Adipose tissue (tissue), 3 donors: ENCODE measurements around the gene HS1BP3. TPM values are rescaled to one million over a fixed set of nuclear protein-coding genes. Genes with fewer than 3 reads are reported as not detected.

Source experiments
- H3K27ac ChIP-seq: one replicate; pipeline ENCODE4 v1.5.1; 2013; ENCODE audit warnings: low read depth, low read length
- WGBS, 3 donors: extraction: QIAGEN DNeasy Blood & Tissue Kit; methylation state at CpG; one replicate each; pipeline ENCODE4 v1.1.7; 2013; 5-methylcytosine and 5-hydroxymethylcytosine counted together
- polyA plus RNA-seq, 3 donors: library from polyadenylated mRNA; stranded (reverse); fragments of 200-250 nt; gene quantifications; one replicate each; pipeline ENCODE4 v1.2.3, GENCODE V29; 2013
- donor health status: healthy with polysubstance abuse.
- donor health status: Bipolar disorder and iron deficiency.
- donor health status: healthy.

Gene HS1BP3
- polyA plus RNA-seq, 3 donors = 11.9 to 25.1 (median 14.8) TPM

DNA sequence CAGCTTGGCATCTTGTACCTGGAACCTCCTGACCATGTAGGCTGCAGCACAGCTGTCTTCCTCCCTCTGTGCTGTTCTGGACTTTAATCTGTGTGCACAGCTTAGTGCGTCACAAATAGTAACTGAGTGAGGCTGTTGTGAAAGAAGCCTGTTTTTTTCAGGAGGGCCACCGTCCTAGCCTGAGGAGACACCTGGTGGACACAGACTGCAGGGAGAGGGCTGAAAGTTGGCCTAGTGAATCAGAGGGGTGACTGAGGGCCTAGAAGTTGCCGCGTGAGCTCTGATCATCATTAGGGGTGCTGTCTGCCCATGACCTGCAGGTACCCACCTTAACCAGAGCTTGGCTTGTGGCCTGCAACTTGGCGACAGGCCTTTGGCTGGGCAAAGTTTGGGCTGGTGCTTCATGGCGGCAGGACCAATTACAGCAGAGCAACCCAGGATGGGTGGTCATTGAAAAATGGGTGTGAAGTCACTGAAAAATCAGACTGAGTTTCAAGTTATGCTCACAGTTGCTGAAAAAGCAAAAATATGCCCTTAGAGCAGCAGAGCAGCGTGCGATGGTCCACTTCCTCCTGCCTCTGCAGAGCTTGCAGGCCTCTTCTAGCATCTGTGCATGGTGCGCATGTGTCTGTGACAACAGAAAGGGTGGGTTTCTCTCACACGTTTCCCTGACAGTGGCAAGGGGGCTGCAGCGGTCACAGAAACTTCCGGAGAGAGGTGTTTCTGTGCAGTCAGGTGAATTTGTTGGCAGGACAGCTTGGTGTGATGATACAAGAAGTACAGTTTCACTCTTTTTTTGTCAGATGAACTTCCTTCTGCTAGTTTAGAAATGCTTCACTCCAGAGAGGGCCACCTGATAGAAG, 25.7 kb upstream of the HS1BP3 start:
- WGBS, 3 donors = 84 to 92% (median 88%) methylated on average over 12 of the region's 12 CpGs
- no peak overlapping the region for H3K27ac ChIP-seq

DNA sequence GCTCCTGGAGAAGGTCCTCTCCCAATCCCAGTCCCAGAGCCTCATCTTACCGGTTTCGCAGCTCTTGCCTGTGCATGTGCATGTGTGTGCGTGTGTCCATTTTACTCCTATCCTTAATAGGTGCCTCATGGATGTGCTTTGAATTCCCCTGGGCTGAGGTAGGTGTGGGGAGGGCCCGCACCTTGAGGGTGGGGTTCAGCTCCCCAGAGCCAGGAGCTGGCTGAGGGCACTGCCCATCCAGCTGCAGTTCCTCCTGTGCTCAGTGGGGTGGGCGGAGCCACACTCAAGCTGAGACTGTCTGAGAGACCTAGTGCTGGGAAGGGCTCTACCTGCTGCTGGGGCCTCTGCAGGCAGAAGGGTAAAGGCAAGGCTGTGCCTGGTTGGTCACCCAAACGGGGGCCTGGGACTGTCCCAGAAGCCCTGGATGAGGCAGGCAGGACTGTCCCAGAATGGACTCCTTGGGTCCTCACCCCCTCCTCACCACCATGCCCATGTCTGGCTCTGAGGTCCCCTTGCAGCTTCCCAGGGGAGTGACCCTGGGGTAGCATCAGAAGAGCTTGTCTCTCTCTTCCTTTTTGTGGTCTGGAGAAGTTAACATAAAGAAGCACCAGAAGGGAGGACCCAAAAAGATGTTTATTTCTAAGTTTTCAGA, 24.9 kb upstream of the HS1BP3 start:
- H3K27ac ChIP-seq = no peak overlapping the region
- WGBS, 3 donors = 61 to 74% (median 68%) methylated on average over 6 of the region's 6 CpGs

DNA sequence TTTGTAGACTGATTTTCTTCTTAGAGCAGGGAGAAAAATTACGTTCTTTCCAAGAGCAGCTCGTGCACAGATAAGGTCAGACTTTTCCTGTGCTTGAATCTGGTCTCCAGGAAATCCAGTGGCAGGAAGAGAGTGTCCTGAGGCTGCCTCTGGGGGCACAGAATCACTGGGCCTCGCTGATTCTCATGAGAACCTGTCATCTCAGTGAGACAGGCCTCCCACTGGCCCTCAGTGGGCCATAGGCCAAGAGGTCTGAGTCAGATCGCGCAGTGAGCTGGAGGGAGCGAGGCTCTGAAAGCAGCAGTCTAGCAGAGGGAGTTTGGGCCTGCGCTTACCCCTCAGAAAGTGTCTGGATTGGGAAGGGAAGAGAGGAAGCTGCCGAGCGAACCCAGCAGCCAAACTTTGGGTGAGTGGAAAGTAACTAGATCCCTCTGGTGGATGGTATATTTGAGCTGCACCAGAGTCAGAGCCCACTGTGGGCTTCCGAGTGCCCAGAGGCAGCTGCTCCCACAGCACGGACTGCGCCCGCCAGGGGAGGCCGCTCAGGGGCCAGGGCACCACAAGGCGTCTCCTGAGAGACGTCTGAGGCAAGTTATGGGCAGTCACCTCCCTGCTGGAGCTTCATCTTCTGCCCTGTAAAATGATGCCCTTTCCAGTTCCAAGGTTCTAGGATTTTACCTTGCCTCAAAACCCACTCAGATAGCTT, 24.2 kb upstream of the HS1BP3 start:
- H3K27ac ChIP-seq = no peak overlapping the region
- 40 to 54% (median 41%) methylated on average over 16 of the region's 16 CpGs for WGBS, 3 donors

DNA sequence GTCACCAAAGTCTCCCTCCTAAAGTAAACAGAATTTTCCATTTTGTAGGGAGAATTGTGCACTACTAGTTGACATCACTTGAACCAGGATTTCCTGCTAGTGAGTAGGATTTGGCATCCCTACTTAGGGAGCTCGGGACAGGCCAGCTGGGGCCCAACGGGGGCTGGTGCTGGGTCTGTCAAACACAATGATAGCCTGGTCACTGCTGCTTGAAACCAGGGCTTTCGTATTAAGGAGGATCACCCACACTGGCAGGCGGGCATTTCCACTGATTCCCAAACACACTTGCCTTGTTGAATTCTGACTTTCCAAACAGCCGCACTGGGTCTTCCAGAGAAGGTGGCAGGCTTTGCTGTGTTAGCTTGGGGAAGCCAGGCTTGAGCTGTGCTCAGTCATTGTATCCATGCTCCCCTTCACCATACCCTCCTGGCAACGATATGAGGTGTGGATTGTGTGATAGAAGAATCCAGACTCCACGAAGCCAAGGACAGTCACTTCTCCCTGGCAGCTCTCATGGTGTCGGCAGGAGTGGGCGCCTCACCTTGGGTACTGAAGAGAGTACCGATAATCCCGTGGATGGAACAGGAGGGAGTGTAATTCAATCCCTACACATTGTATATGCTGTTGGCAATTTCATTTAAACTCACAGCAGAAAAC, 23.5 kb upstream of the HS1BP3 start:
- WGBS, 3 donors = 70 to 78% (median 77%) methylated on average over 11 of the region's 11 CpGs
- no peak overlapping the region for H3K27ac ChIP-seq

DNA sequence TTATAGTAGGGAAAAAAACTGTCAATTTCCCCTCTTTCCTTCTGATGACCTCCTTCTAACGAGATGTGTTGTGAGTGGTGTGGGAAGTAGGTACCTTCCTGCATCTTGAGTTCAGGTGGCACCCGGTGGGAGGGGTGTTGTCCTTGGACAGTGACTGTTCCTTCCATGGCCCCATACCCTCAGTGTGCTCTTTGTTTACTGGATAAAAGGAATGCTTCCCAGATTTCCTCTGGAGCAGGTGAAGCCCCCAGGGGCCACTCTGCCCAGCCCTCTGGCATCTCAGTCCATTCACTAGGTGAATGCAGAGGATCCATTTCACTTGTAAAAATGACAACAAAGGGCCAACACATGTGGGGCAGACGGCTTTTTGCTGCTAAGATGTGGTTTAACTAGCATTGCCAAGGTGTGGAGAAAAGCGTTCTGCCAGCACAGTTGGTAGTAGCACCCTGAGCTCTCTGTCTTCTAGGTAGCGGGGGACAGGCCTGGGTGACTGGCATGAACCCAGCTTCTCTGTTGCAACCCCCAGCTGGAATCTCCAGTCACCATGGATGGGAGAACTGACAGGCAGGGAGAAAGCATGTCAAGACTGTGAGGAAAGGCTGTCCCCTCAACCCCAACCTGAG, 22.9 kb upstream of the HS1BP3 start:
- no peak overlapping the region for H3K27ac ChIP-seq
- WGBS, 3 donors = 64 to 83% (median 82%) methylated on average over 5 of the region's 5 CpGs

DNA sequence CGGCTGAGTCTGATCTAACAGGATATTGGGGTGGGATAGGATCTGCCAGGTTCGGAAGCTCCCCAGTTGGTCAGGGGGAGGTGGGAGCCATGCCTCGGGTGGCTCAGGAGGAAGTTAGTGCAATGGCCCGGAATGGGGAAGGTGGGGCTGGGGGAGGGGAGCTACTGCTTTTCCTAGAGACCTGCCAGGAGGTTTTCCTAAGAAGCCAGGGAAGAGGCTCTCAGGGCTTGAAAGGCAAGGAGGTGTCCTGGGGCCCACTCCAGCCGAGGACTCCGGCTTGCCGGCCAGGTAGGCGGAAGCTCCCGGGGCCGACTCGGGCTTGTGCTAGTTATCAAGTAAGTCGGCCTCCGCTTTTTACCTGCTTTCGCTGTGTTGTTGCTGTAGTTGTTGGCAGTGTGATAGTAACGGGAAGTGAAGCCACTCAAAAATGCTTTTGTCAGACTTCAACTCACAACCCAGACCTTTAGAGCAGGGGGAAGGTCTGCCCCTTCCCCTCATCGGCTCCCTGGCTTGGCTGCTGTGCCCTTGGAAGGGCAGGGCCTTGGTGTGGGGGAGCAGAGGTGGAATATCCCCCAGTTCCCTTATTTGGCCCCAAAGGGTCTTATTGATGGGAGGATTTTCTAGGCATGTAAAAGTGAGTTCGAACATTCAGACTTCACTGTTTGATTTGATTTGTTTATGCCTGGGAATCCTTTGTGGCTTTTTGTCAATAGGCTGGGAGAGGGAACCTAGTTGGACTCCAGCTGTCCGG, 21.5 kb upstream of the HS1BP3 start:
- no peak overlapping the region for H3K27ac ChIP-seq
- 30 to 49% (median 44%) methylated on average over 18 of the region's 18 CpGs for WGBS, 3 donors

DNA sequence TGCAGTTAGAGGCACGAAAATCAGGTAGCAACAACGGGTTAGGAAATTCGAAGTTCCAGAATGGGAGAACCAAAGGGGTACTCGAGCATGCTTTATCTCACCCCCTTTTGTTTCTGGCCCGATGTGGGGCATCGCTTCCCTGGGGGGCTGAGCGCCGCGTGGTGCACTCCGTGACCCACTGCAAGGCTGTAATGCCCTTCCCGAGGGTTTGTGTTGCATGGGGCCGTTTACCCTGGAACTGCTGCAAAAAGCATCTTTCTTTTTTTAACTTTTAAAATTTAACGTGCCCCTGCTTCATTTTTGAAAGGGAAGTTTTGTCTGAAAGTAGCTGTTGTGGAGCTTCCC, 20.8 kb upstream of the HS1BP3 start:
- WGBS, 3 donors = 10 to 32% (median 31%) methylated on average over 13 of the region's 13 CpGs
- no peak overlapping the region for H3K27ac ChIP-seq

DNA sequence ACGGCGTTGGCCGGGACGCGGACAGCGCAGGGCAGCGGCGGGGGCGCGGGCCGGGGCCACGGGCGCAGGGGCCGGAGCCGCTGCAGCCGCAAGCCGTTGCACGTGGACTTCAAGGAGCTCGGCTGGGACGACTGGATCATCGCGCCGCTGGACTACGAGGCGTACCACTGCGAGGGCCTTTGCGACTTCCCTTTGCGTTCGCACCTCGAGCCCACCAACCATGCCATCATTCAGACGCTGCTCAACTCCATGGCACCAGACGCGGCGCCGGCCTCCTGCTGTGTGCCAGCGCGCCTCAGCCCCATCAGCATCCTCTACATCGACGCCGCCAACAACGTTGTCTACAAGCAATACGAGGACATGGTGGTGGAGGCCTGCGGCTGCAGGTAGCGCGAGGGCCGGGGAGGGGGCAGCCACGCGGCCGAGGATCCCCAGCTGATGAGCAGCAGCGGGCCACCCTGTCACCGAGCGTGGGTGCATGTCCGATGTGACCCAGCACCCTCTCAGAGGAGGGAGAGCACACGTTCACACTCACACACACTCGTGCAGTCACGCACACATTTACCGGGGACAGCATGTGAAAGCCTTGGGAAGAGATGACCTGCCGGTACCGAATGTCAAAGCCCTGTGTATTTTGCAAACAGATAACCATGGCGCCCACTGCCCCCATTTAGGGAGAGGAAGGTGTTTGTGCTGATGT, 20.3 kb upstream of the HS1BP3 start:
- H3K27ac ChIP-seq = no peak overlapping the region
- WGBS, 3 donors = 8 to 38% (median 30%) methylated on average over 43 to 60 of the region's 60 CpGs

DNA sequence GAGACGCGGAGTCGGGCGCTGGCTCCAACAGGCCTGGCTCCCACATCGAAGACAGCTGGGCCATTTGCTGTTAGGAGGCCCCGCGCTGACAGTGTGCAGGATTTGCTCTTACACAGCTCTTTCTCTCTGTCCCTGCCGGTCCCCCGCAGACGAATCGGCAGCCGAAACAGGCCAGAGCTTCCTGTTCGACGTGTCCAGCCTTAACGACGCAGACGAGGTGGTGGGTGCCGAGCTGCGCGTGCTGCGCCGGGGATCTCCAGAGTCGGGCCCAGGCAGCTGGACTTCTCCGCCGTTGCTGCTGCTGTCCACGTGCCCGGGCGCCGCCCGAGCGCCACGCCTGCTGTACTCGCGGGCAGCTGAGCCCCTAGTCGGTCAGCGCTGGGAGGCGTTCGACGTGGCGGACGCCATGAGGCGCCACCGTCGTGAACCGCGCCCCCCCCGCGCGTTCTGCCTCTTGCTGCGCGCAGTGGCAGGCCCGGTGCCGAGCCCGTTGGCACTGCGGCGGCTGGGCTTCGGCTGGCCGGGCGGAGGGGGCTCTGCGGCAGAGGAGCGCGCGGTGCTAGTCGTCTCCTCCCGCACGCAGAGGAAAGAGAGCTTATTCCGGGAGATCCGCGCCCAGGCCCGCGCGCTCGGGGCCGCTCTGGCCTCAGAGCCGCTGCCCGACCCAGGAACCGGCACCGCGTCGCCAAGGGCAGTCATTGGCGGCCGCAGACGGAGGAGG, 19.6 kb upstream of the HS1BP3 start:
- 10 to 35% (median 25%) methylated on average over 77 to 83 of the region's 83 CpGs for WGBS, 3 donors
- H3K27ac ChIP-seq = no peak overlapping the region

DNA sequence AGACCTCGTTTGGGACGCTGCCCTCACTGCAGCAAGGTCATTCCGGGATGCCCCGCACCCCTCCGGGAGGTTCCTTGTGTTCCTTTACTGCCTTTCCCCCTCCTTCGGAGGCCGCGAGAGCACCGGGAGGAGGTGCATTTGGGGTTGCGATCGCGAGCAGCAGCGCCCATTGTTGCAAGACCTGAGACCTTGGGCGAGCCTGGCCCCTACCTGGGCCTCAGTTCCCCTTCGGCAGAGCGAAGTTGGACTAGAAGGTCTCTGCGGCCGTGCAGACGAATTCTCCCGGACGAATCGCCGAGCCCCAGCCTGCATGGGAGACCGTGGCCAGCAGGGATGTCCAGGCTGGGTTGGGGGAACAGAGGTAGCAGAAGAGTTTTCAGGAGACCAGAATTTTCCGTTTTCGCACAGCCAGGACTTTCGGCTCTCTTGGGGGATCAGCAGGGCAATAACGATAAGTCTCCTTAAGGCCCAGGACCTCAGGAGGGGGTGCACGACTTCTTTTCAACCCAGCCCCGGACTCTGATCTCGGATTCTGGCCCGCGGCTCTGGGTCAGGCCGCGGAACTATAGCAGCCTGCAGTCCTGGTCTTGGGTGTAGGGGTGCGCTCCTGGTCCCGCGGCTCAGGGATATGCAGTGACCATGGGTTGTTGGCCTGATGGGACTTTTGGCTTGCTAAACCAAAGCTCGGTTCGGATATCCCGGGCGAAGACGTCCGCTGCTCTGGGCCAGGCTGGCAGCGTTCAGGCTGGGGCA, 18.8 kb upstream of the HS1BP3 start:
- WGBS, 3 donors = 21 to 50% (median 35%) methylated on average over 45 of the region's 45 CpGs
- no peak overlapping the region for H3K27ac ChIP-seq

DNA sequence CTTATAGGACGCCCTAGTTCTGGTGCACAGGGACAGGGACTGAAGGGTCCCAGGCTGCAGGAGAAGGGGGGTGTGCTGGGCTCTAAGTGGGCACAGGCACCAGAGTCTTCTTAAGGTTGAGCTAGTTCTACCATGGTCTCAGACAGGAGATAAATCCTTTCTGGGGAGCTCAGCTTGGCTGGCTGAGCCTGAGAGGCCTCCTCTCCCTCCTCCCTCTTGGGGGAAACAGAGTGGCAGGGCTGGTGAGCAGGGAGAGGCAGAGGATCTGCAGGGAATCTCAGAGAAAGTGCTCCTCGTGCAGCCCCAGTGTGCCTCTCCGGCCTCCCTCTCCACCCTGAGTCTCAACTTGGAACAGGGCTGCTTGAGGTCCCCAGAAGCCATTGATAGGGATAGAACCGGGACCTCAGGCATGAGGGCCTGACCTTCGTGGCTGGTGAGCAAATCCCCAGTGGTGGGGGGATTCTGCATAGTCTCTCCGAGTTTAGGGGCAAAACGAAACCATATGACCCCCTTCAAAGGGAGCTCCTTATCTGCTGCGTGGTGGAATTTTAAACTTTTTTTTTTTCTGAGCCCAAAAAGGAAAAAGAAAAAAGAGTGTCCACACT, 18.1 kb upstream of the HS1BP3 start:
- H3K27ac ChIP-seq = no peak overlapping the region
- WGBS, 3 donors = 55 to 67% (median 66%) methylated on average over 8 of the region's 8 CpGs

DNA sequence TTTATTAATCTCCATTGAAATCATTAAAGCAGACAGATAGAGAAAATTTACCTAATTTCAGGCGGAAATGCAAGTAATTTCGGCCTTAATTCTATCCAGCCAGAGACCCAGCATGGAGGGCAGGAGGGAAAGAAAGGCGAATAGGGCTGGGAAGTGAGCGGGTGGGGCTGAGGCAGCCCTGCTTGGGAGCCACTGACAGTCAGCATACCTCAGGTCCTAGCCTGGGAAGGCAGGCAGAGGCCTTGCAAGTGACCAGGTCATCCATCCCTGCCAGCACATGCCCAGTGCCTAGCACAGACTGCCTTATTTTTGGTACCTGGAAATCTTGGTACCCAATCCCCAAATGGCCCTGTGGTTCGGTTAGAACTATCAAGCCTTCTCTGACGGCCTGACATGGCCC, 17.6 kb upstream of the HS1BP3 start:
- 91 to 97% (median 97%) methylated on average over 6 of the region's 6 CpGs for WGBS, 3 donors
- H3K27ac ChIP-seq = no peak overlapping the region

DNA sequence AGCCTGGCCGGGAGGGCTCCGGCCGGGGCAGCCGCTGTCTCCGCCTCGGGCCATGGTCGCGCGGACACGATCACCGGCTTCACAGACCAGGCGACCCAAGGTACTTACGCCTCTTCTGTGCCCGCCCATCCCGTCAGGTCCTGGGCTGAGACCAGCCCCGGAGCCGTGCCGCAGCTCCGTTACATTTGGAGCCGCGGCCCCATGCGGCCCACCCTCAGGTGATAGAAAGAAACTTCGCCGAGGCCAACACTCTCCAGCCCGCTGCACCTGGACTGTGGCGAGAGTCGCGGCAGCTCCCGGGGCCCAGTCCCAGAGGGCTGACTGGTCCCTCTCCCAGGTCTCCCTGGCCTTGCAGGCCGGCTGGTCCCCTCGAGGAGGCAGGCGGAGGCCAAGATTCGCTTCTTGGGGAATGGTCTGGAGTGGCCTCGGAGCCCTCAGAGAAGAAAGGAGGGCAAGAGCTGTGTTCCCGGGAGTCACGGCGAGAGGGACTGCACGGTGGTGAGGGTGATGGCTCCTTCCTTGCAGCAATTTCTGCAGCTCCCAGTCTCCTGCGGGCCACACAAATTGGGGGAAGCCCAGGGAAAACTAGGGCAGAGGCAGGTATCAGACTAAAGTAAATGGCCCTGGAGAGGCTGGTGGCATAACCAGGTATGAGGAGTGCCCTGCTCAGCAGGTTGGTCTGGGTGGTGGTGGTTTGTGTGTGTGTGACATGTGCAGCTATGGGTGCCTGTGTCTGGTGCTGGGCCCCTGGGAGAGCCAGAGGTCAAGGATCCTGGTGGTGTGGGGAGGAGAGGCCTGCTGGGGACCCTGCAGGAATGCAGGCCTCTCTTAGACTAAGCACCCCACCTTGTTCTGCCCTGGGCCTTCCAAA, 16.9 kb upstream of the HS1BP3 start:
- 25 to 30% (median 27%) methylated on average over 33 to 39 of the region's 39 CpGs for WGBS, 3 donors
- H3K27ac ChIP-seq = no peak overlapping the region

DNA sequence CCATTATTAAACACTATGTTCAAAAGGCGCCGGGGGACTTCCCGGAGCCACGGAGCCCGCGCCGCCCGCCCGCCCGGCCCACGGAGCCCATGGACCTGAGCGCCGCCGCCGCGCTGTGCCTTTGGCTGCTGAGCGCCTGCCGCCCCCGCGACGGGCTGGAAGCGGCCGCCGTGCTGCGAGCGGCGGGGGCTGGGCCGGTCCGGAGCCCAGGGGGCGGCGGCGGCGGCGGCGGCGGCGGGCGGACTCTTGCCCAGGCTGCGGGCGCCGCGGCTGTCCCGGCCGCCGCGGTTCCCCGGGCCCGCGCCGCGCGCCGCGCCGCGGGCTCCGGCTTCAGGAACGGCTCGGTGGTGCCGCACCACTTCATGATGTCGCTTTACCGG, 16.2 kb upstream of the HS1BP3 start:
- 0 to 1% (median 1%) methylated on average over 12 to 62 of the region's 62 CpGs for WGBS, 3 donors
- H3K27ac ChIP-seq = no peak overlapping the region
